Astrocyte (in vitro differentiated cells and primary cell): ENCODE measurements around the gene SLC6A11. TPM values are rescaled to one million over a fixed set of nuclear protein-coding genes. Genes with fewer than 3 reads are reported as not detected.

ENCODE experiments used
- DNase-seq: peaks from one replicate; pipeline ENCODE4 v3.0.0-alpha.2; 2010; ENCODE audit warnings: low read depth
- FAIRE-seq: peaks from 2 replicates; lab custom pipeline; 2011; peaks lifted over from hg19 to GRCh38; lab: Jason Lieb, UNC
- H2AFZ ChIP-seq: 2 replicates; pipeline ENCODE4 v1.6.0; 2012; ENCODE audit warnings: low read depth, low read length, inconsistent platforms
- H3K27ac ChIP-seq: 2 replicates; pipeline ENCODE4 v1.5.1; 2011; ENCODE audit warnings: low read depth, low read length, inconsistent platforms
- H3K27me3 ChIP-seq: 2 replicates; pipeline ENCODE4 v1.6.0; 2011; ENCODE audit warnings: low read length, inconsistent platforms; ENCODE audit not compliant: insufficient read depth
- H3K36me3 ChIP-seq: 2 replicates; pipeline ENCODE4 v1.5.1; 2011; ENCODE audit warnings: low read length, inconsistent platforms; ENCODE audit not compliant: insufficient read depth
- H3K4me1 ChIP-seq: 2 replicates; pipeline ENCODE4 v1.5.1; 2011; ENCODE audit warnings: low read length, inconsistent platforms; ENCODE audit not compliant: insufficient read depth
- H3K4me2 ChIP-seq: 2 replicates; pipeline ENCODE4 v1.6.0; 2012; ENCODE audit warnings: low read length, inconsistent platforms
- H3K4me3 ChIP-seq: 2 replicates; pipeline ENCODE4 v1.5.1; 2011; ENCODE audit warnings: low read depth, mild to moderate bottlenecking, low read length, inconsistent platforms; ENCODE audit not compliant: insufficient read depth
- H3K79me2 ChIP-seq: 2 replicates; pipeline ENCODE4 v1.6.0; 2012; ENCODE audit warnings: mild to moderate bottlenecking, low read length, inconsistent platforms; ENCODE audit not compliant: insufficient read depth
- H3K9ac ChIP-seq: 2 replicates; pipeline ENCODE4 v1.6.0; 2012; ENCODE audit warnings: mild to moderate bottlenecking, low read length, inconsistent platforms
- H3K9me3 ChIP-seq: 2 replicates; pipeline ENCODE4 v1.5.1; 2012; ENCODE audit warnings: low read depth, mild to moderate bottlenecking, low read length, inconsistent platforms; ENCODE audit not compliant: insufficient read depth
- H4K20me1 ChIP-seq: 2 replicates; pipeline ENCODE4 v1.6.0; 2012; ENCODE audit warnings: low read length, inconsistent platforms; ENCODE audit not compliant: insufficient read depth
- H3K27ac Mint-ChIP-seq: one replicate; pipeline ENCODE4 v1.8.0; 2021; ENCODE audit warnings: mild to moderate bottlenecking, mixed read lengths; ENCODE audit not compliant: unreplicated experiment
- H3K27me3 Mint-ChIP-seq: one replicate; pipeline ENCODE4 v1.8.0; 2021; ENCODE audit warnings: low read depth, mixed read lengths; ENCODE audit not compliant: unreplicated experiment
- H3K36me3 Mint-ChIP-seq: one replicate; pipeline ENCODE4 v1.8.0; 2021; ENCODE audit warnings: low read depth, mixed read lengths; ENCODE audit not compliant: unreplicated experiment
- H3K4me1 Mint-ChIP-seq: one replicate; pipeline ENCODE4 v1.8.0; 2021; ENCODE audit warnings: low read depth, mixed read lengths; ENCODE audit not compliant: unreplicated experiment
- H3K4me3 Mint-ChIP-seq: one replicate; pipeline ENCODE4 v1.8.0; 2021; ENCODE audit warnings: mild to moderate bottlenecking, moderate library complexity, mixed read lengths; ENCODE audit not compliant: unreplicated experiment
- H3K9me3 Mint-ChIP-seq: one replicate; pipeline ENCODE4 v1.8.0; 2021; ENCODE audit warnings: mild to moderate bottlenecking, mixed read lengths; ENCODE audit not compliant: unreplicated experiment
- CTCF ChIP-seq: IDR thresholded peaks from 2 replicates; pipeline ENCODE4 v1.5.1; 2011; ENCODE audit warnings: low read depth, mild to moderate bottlenecking, inconsistent platforms, low read length, moderate library complexity; ENCODE audit not compliant: insufficient read depth
- EZH2 ChIP-seq: IDR thresholded peaks from 2 replicates; pipeline ENCODE4 v1.6.1; 2012; ENCODE audit warnings: mild to moderate bottlenecking, low read length, inconsistent platforms; ENCODE audit not compliant: insufficient read depth
- total RNA-seq: library from RNA; stranded (reverse); gene quantifications from 2 replicates; pipeline ENCODE4 v1.2.1, GENCODE V29; 2021

The SLC6A11 gene
- total RNA-seq, 1 donor from 2014 or later: 0.34 TPM

DNA sequence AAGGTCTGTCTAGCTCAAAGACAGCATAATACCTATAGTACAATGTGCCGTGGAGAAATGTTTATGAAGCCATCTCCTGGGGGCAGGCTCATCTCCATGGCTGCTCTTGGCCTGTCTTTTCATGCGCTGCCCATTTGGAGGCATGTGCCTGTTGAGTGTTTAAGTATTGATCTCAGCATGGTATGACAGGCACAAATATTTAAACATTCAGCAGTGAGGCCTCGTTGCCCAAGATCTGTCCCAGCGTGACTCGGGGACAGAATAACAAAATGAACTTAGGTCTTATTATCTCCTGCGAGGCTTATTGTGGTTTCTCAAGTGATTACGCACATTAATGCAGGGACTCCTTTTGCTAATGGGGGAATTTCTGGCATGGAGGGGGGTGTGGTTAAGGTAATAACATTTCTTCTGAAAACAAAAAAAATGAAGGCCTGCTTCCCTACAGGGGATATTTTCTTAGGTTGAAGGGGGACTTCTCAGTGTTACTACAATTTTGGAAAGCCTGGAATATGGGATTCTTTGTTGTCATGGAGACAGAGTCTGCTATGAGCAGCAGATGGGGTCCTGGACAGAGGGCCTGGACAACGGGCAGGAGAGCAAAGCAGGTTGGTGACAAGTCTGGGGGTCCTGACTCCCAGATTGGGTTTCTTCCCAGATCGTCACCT, 172.1 kb downstream of the SLC6A11 start:
- no peak for FAIRE-seq
- Histone ChIP-seq H3K27me3 (peaks cover 44% of the 10 kb centered on the region), H3K27ac (no peak overlapping the region), H3K9me3 (no peaks in the 10 kb centered on the region), H3K36me3 (no peaks in the 10 kb centered on the region), H3K79me2 (no peaks in the 10 kb centered on the region), H3K4me3 (no peak overlapping the region), H4K20me1 (no peaks in the 10 kb centered on the region), H3K9ac (no peak overlapping the region), H2AFZ (no peak overlapping the region), H3K4me1 (peaks cover 4% of the 10 kb centered on the region), H3K4me2 (no peak overlapping the region)
- peaks cover 2% of the 10 kb centered on the region for H3K9me3 Mint-ChIP-seq
- peaks cover 63% of the 10 kb centered on the region for H3K27me3 Mint-ChIP-seq
- H3K4me1 Mint-ChIP-seq: peaks cover 2% of the 10 kb centered on the region
- H3K27ac Mint-ChIP-seq: no peak overlapping the region
- no peak for DNase-seq
- H3K36me3 Mint-ChIP-seq: peaks cover 6% of the 10 kb centered on the region
- TF ChIP-seq CTCF (no peak), EZH2 (no peak)
- no peak overlapping the region for H3K4me3 Mint-ChIP-seq

DNA sequence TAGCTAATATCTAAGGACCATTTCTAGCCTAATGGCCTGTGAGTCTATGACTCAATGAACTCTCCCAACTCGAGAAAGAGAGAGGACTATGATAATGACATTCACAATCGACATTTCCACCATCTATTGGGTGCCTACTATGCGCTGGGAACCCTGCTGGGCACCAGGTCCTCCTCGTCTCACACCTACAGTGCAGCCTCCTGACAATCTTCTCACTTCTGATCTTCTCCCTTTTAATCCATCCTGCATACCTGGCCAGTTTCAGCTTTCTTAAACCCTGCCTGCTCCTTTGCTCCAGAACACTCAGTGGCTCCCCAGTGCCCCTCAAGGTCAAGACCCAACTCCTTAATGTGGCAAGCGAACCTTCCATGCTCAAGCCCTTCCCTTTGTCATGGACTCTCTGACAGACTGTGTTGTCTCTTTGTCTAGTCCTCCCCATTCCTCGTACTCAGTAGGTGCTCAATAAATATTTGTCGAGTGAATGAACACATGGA, 173.0 kb downstream of the SLC6A11 start:
- Mint-ChIP-seq H3K36me3 (peaks cover 6% of the 10 kb centered on the region), H3K9me3 (peaks cover 2% of the 10 kb centered on the region), H3K27me3 (peaks cover 72% of the 10 kb centered on the region), H3K4me3 (no peak overlapping the region), H3K27ac (no peak overlapping the region), H3K4me1 (no peaks in the 10 kb centered on the region)
- DNase-seq (no peak), FAIRE-seq (no peak)
- Histone ChIP-seq H2AFZ (no peak overlapping the region), H3K79me2 (no peaks in the 10 kb centered on the region), H3K27me3 (peaks cover 54% of the 10 kb centered on the region), H3K9ac (no peak overlapping the region), H3K4me2 (no peak overlapping the region), H4K20me1 (no peaks in the 10 kb centered on the region), H3K4me1 (peaks cover 3% of the 10 kb centered on the region), H3K27ac (no peak overlapping the region), H3K4me3 (no peak overlapping the region), H3K36me3 (no peaks in the 10 kb centered on the region), H3K9me3 (no peaks in the 10 kb centered on the region)
- TF ChIP-seq EZH2 (no peak), CTCF (no peak)

Other genes with a start within 250 kb of the SLC6A11 start
- 0.30 and 0.46 TPM in 2 replicates for gene SLC6A1, start 176.5 kb downstream of the SLC6A11 start, total RNA-seq